Nephron progenitor cell (in vitro differentiated cells): Measurements from ENCODE around the gene SC5D.

Experiments
- DNase-seq: peaks from one replicate; pipeline ENCODE4 v3.0.0; 2021
- H3K27ac Mint-ChIP-seq: 2 replicates; pipeline ENCODE4 v1.8.0; 2021; ENCODE audit warnings: mild to moderate bottlenecking, moderate library complexity, mixed read lengths
- H3K27me3 Mint-ChIP-seq: 2 replicates; pipeline ENCODE4 v1.8.0; 2021; ENCODE audit warnings: mild to moderate bottlenecking, low read depth, mixed read lengths; ENCODE audit not compliant: poor library complexity
- H3K36me3 Mint-ChIP-seq: 2 replicates; pipeline ENCODE4 v1.8.0; 2021; ENCODE audit warnings: low read depth, mixed read lengths
- H3K4me1 Mint-ChIP-seq: 2 replicates; pipeline ENCODE4 v1.8.0; 2021; ENCODE audit warnings: mixed read lengths
- H3K4me3 Mint-ChIP-seq: 2 replicates; pipeline ENCODE4 v1.8.0; 2021; ENCODE audit warnings: mild to moderate bottlenecking, moderate library complexity, mixed read lengths
- H3K9me3 Mint-ChIP-seq: 2 replicates; pipeline ENCODE4 v1.8.0; 2021; ENCODE audit warnings: mild to moderate bottlenecking, moderate library complexity, mixed read lengths
- TF ChIP-seq, protein P1 (sequence below): fragments of 200-600 bp; sonication (generic); IDR thresholded peaks from 2 replicates; pipeline ENCODE4 v1.5.0; 2021; ENCODE audit warnings: antibody characterized with exemption

SC5D gene

DNA sequence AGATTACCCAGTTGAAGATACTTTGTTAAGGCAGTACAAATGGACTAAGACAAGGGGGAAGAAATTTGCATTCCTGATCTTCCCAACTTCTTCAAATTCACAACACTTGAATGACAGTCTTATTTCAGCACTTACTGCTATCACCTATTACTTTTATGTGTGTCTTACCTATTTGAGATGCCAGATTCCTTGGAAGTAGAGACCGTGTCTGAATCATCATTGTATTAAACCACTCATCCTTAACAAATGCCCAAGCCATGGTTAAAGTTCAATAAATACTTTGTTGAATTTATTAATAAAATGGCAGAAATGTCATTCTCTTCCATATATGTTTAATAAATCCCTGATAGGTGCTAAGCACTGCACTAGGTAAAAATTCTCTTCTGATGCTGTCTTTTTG, 18.3 kb downstream of the SC5D start:
- no peaks in the 10 kb centered on the region for H3K9me3 Mint-ChIP-seq
- DNase-seq: no peak
- TF ChIP-seq, protein P1, sequence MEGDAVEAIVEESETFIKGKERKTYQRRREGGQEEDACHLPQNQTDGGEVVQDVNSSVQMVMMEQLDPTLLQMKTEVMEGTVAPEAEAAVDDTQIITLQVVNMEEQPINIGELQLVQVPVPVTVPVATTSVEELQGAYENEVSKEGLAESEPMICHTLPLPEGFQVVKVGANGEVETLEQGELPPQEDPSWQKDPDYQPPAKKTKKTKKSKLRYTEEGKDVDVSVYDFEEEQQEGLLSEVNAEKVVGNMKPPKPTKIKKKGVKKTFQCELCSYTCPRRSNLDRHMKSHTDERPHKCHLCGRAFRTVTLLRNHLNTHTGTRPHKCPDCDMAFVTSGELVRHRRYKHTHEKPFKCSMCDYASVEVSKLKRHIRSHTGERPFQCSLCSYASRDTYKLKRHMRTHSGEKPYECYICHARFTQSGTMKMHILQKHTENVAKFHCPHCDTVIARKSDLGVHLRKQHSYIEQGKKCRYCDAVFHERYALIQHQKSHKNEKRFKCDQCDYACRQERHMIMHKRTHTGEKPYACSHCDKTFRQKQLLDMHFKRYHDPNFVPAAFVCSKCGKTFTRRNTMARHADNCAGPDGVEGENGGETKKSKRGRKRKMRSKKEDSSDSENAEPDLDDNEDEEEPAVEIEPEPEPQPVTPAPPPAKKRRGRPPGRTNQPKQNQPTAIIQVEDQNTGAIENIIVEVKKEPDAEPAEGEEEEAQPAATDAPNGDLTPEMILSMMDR: no peak
- peaks cover 49% of the 10 kb centered on the region for H3K36me3 Mint-ChIP-seq
- no peaks in the 10 kb centered on the region for H3K4me1 Mint-ChIP-seq
- H3K27me3 Mint-ChIP-seq: no peaks in the 10 kb centered on the region
- H3K27ac Mint-ChIP-seq: no peak overlapping the region
- no peak overlapping the region for H3K4me3 Mint-ChIP-seq

DNA sequence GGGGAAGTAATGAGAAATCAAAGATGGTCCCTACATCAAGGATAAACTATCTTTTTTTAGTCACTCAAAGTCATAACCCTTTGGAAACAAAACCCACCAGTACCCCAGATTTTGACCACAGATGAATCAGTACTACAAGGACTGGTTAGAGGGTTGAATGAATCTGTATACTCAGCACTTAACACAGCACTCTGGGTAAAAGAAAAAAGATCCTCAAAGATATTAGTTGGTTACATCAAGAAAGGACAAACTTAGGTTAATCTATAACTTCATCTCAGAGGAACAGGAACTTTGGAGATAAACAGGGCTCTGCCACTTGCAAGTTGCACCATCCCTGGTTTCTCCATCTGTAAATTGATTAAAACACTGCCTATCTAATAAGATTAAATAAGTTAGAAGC, 18.8 kb downstream of the SC5D start:
- TF ChIP-seq, protein P1: no peak
- no peaks in the 10 kb centered on the region for H3K27me3 Mint-ChIP-seq
- H3K4me1 Mint-ChIP-seq: no peaks in the 10 kb centered on the region

DNA sequence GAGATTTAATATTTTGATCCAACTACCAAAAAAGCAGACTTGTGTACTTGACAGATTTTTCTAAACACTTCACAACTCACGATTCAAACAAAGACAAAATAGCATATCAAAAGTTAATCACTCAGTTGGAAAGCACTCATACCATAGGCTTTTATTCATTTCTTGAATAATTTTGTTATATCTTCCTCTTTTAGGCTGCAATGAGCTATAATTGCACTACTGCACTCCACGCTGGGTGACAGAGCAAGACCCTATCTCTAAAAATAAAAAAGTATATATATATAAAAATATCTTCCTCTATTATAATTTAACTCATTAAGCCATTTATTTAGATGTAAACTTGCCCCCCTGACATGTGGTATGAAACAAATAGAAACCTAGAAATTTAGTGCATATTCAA, 19.9 kb downstream of the SC5D start:
- Mint-ChIP-seq H3K27ac (no peak overlapping the region), H3K36me3 (peaks cover 33% of the 10 kb centered on the region)

More for the DNA sequence above, 18.8 kb downstream of the SC5D start:
- H3K27ac Mint-ChIP-seq: no peak overlapping the region
- no peak overlapping the region for H3K4me3 Mint-ChIP-seq
- peaks cover 44% of the 10 kb centered on the region for H3K36me3 Mint-ChIP-seq
- H3K9me3 Mint-ChIP-seq: no peaks in the 10 kb centered on the region
- no peak for DNase-seq

DNA sequence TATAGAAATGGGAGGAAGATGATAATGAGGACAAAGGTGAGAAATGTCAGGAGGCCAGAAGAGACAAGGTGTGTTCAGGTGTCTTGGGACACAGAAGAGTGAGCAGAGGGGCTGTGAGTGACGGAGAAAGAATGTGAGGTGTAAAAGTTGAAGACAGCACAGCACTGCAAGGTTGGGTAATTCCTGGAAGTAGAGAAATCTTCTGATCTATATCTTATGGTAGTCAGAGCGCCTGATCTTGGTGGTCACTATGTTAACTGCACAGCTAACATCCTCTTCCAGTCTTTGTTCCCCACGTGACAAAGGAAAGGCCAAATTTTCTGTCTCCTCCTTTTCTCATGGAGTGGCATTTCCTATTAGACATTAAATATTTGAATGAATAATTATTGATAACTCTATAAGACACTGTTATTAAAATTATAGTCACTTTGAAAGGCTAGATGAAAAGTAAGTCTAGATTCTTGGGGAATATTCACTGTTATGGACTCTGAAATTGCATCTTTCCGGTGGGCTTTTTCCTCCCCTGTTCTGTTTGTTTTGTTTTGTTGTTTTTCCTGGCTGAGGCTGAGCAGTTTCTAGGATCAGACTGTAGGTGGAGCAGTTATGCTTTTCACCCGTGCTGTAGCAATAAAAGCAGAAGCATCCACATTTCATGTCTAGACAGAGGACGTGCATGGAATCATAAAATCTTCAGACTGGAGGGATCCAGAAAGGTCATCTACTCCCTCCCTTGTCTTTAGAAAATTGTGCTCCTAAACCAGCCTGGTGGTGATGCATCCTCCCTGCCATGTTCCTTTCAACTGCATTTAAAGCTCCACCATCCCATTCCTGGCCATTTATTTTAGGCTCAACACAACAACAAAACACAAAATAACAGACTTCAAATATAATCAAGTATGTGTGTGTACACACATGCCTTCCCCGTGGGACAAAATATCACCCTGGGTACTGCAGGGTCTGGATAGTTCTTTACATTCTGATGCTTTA, 26.6 kb downstream of the SC5D start:
- TF ChIP-seq, protein P1: peak; percentile 69
- Mint-ChIP-seq H3K27me3 (no peaks in the 10 kb centered on the region), H3K36me3 (no peaks in the 10 kb centered on the region), H3K27ac (no peak overlapping the region), H3K4me1 (peaks cover 25% of the 10 kb centered on the region), H3K4me3 (no peak overlapping the region), H3K9me3 (no peaks in the 10 kb centered on the region)
- DNase-seq: peak; percentile 25

More for the DNA sequence above, 19.9 kb downstream of the SC5D start:
- no peaks in the 10 kb centered on the region for H3K9me3 Mint-ChIP-seq
- DNase-seq: no peak
- no peak overlapping the region for H3K4me3 Mint-ChIP-seq
- H3K27me3 Mint-ChIP-seq: no peaks in the 10 kb centered on the region
- H3K4me1 Mint-ChIP-seq: no peaks in the 10 kb centered on the region
- TF ChIP-seq, protein P1: no peak

DNA sequence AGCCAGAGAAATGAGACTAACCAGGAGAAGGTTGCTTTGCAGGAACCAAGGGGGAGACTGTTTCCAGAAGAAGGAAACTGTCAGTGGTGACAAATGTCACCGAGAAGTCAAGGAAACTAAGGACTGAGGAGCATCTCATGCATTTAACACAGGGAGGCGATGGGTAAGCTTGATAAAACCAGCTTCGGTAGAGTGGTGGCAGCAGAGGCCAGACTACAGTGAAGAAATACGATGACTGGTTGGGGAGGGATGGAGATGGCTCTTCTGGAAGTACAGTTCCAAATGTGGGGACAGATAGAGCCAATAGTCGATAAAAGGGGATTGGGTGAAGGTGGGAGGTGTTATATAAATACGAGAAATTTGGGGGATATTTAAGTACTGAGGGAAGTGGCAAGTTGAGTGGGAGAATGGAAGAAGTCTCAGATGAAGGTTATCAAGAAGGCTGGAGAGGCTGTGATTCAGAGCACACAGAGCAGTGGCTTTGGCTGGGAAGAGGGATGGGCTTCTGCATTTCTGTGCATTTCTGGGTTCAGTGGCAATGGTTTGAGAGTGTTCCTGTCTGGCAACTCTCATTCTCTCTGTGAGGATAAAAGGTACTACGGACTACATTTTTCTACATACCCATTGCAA, 29.2 kb downstream of the SC5D start:
- peaks cover 31% of the 10 kb centered on the region for H3K4me1 Mint-ChIP-seq
- no peak for DNase-seq
- H3K27ac Mint-ChIP-seq: no peak overlapping the region
- H3K9me3 Mint-ChIP-seq: no peaks in the 10 kb centered on the region
- no peaks in the 10 kb centered on the region for H3K36me3 Mint-ChIP-seq
- TF ChIP-seq, protein P1: no peak
- no peak overlapping the region for H3K4me3 Mint-ChIP-seq
- peaks cover 5% of the 10 kb centered on the region for H3K27me3 Mint-ChIP-seq
